Left colon (tissue), 2 donors: ENCODE measurements around the gene FOXRED2. TPM values are rescaled to one million over a fixed set of nuclear protein-coding genes. Genes with fewer than 3 reads are reported as not detected.
"Not testable (repeated sequence)": the region's sequence is repeated elsewhere in the genome, so short reads cannot be mapped to it uniquely, and the experiment has no call there.

Experiments
- ATAC-seq: fragments of 200-7000 bp; cut with Tn5 transposase; one replicate; pipeline ENCODE4 v1.9.1; 2020; ENCODE audit warnings: mild to moderate bottlenecking, moderate library complexity
- DNase-seq, 2 donors: peaks; one replicate each; pipeline ENCODE4 v3.0.0-alpha.2; 2020
- intact Hi-C, 2 donors: fragments of 100-400 bp; cut with DNase I in 1 of 2; cut with micrococcal nuclease in 1 of 2; formaldehyde crosslinking; loops; one replicate each; pipeline versions ENCODE4 v1.11.2 to v1.14.0; 2022; cut with DNase I, micrococcal nuclease
- long read RNA-seq: library from polyadenylated mRNA; unstranded; transcript quantifications from one replicate; pipeline ENCODE4 v2.0.0, GENCODE V29; 2021
- total RNA-seq, 2 donors: library from RNA; stranded (reverse); fragmentation: NEBNext Ultra II Directional; extraction: Animal tissue kit (Norgen Biotek cat#: 25700); gene quantifications; one replicate each; pipeline ENCODE4 v1.2.1, GENCODE V29; 2021
- donor health status: DM: no; HTN: no; CAD: no.
- donor health status: DM: yes; HTN: yes; CAD: no.

Gene FOXRED2
- 1 to 10 TPM; 5.3 to 5.4 TPM for total RNA-seq
- long read RNA-seq, partial matches to known transcripts = 0 of 1 reads
- long read RNA-seq, other reads (novel, unspliced or antisense) = 1 of 1 reads

DNA sequence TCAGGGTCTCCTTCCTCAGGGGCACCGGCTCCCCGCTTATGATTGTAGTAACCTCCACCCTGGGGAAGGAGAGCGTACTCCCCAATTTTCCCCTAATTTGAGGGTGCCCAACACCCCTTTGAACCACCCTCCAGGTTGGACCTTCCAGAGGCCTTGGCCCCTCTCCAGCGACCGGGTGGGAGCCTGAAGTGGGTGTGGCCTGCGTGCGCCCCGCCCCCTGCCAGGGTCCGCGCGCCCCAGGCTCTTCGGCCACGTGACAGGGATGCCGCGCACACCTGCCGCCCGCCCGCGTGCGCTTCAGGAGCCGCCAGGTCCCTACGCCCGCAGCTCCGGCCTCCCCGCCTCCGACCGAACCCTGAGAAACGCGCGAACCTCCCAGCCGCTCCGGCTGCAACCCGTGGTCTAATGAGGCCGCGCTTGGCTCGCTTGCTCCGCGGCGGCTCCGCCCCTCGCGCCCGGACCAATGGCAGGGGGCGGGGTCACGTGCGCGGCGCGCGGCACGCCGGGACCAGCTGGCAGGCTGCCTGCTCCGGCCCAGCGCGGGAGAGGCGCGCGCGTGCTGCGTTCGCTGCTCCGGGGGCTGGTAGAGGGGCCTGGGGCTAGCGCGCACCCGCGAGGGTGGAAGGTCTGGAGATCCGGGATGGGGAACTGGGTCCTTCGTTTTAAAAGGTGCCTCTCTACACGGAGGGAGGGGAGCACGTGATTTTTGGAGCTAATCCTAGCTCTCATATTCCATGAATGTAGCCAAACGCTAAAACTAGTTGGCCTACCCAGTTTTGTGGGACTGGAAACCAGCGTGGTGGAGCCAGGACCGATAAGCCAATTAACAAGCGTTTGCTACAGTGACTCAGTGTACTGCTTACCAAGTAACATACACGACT is at the start of gene FOXRED2:
FOXRED2 (minus strand) TSS at position 404 of the 881 bp plus-strand sequence. CDS start 618 bp downstream, outside the sequence.
- ATAC-seq (peak; percentile 94), DNase-seq (peak; percentile 86 to 93)
- intact Hi-C loops = no loop called here

DNA sequence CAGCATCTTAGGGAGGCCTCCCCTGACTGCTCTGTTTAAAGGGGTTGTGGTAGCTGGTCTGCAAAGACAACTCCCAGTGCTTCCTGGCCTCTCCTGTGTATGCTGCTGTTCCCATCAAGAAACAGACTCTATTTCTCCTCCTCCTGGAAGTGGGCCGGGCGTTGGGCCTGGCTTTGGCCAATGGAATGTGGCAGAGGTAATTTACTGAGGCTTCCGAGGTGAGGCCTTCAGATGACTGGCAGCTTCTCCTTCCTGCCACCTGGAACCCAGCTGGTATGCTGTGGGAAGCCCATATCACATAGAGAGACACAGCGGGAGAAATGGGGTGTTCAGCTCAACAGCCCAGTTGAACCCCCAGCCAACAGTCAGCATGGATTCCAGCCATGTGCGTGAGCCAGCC is 47.3 kb upstream of the FOXRED2 start:
- intact Hi-C loops = no loop called here
- ATAC-seq (no peak), DNase-seq (no peak)

DNA sequence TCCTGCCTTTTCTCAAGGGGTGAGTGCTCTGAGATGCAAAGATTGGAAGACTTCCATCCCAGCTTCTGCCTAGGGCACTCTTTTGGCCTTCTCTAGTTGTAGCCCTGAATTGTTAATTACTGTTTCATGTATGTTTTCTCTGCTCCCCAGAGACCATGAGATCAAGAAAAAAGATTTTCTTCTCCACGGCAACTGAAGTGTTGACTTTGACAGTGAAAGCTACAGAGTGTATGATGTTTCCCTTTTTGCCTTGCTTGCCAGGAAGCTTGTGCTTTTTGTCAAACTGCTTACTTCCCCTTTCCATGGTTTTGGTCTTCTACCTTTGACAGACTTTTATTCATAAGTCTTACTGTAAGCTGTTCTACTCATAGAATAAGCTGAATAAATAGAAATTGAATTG is 45.4 kb upstream of the FOXRED2 start:
- intact Hi-C loops = no loop called here
- no peak for DNase-seq
- ATAC-seq = no peak

DNA sequence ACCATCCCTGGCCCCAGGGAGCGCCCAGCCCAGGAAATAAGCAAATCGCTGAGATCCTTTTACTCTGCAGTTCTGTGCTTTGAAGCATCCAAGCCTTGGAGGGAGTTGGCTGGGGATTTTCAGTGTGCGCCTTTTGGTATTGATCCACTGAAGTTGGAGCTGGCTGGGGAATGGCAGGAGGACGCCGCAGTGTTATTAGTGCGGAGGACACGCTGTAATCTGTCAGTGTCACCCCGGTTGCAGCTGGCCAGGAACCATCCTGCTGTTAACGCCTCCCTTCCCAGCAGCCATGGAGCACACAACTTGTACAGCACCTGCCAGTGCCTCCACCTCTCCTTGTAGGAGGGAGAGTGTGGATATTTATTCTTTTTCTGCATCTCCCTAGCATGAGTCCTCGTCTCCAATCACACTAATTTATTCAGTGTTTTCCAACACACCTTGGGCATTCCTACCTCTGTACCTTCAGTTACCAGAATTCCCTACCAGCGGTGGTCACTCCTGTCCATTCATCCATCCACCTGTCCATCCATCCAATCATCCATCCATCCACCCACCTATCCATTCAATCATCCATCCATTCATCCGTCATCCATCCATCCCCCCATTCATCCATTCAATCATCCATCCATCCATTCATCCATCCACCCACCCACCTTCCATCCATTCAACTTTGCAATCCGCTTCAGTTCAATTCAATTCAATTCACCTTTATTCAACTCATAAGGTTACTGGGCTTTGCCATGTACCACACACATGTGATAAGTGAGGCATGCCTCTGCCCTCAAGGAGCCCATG is 44.1 kb upstream of the FOXRED2 start:
- ATAC-seq (no peak), DNase-seq (no peak)
- intact Hi-C loops = no loop called here

DNA sequence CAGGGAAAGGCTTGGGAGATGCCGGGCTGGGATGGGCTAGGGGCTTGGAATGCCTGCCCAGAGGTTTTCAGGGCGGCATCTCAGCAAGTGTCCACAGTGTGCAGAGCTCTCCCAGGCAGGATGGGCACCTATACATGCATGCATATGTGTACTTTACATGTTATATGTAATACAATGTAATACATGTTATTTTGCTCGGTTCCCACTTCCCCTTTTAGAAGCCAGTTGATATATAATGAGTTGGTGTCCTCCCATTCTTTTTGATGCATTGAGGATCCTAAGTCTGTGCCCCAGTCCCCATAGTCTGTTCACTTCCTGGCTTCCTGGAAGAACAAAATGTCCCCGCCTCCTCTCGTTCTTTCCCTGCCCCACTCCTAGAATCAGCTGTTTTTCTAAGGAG is 42.2 kb upstream of the FOXRED2 start:
- no peak for DNase-seq
- intact Hi-C loops = loop anchor here in 1 of 2 donors (10.0 kb wide), 1 partner anchor 216 kb away; no protein-coding TSS in a partner anchor
- no peak for ATAC-seq

DNA sequence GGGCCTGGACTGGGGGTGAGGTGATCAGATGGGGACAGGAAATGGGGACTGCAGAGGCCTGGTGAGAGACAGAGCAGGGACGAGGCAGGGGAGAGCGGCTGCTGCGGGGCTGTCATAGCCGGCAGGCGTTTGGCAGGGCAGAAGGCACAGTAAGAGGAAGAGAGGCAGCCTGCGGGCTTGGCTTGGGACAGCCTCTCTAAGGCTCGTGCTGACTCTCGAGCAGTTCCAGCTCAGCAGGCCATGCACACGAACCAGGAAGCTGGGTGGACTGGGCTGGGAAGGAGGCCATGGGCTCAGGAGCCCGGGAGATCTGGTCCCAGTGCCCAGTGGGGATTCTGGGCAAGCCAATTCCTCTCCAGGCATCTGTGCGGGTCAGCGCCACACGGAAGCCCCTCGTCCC is 41.8 kb upstream of the FOXRED2 start:
- DNase-seq (no peak), ATAC-seq (no peak)
- intact Hi-C loops = loop anchor here in 1 of 2 donors (10.0 kb wide), 1 partner anchor 216 kb away; no protein-coding TSS in a partner anchor

DNA sequence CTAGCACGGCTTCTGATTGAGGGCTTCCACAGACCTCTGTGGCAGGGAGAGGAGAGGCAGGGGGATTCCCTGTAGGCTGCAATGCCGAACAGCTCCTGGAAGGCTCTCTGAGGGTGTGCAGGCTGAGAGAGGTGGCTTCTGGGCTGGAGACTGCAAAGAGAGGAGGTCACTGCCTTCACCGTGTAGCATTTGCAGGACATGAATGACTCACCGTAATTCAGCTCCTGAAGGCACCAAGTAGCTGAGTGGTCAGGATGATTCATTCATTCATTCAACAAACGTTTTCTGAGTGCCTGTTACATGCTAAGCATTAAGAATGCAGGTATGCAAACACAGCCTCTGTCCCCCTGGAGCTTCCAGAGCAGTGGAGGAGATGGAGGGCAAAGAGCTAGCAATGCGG is 40.1 kb upstream of the FOXRED2 start:
- ATAC-seq (no peak), DNase-seq (no peak)
- intact Hi-C loops = loop anchor here in 1 of 2 donors (10.0 kb wide), 1 partner anchor 218 kb away; no protein-coding TSS in a partner anchor

DNA sequence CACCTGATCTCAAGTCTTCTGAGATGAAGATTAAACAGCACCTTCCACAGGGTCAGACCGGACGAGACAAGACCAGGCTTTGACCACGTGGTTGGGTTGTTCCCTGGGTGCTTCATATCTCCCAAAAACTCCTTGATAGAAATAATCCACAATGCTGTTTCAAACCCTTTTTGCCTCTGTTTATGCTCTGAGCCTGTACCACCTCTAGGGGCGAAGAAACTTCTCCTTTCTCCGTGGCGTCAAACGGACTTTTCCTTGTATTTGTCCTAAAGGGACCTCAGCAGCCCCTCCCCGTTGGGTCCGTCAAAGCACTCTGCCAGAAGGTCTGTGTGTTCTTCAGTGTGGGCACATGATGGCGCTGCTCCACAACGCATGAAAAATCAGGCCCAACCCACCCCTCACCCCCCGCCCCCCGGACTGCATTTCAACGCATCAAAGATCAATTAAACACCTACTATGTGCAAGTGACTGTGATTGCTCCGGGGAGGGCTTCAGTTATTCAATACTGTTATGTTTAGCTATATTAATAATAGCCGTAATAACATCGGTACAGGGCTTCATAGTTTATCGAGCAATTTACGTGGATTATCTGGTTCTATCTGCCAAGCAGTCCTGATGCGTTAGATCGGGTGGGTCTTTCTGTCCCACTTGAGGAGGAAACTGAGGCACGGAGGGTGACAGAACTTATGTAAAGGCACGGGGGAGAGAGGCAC is 39.4 kb upstream of the FOXRED2 start:
- ATAC-seq = peak; percentile 63
- peak in 1 of 2 donors; percentile 35 for DNase-seq
- intact Hi-C loops = loop anchor here in 1 of 2 donors (10.0 kb wide), 1 partner anchor 219 kb away; no protein-coding TSS in a partner anchor

DNA sequence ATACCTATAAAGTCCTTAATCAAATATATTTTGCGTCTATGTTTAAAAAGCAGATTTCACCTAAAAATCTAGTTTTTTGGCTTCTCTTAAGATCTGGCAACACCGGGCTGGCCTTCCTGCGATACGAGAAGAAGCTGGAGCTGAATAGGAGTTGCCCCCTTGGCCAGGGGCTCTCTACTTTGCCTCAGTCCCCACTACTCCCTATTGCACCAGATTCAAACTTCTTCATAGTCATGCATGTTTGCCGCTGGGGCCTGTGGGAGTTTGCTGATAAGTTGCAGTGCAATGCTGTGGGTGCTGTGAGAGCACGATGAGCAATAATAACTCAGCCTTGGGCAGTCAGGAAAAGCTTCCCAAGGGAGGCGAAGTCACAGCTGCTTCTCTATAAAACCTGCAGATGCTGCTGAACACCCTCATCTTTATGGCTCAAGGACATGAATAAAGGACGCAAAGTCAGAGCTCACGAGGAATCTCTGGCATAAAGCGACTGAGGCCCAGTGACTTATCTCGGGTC is 37.3 kb upstream of the FOXRED2 start:
- intact Hi-C loops = loop anchor here in 1 of 2 donors (10.0 kb wide), 1 partner anchor 221 kb away; no protein-coding TSS in a partner anchor
- ATAC-seq (no peak), DNase-seq (no peak)

DNA sequence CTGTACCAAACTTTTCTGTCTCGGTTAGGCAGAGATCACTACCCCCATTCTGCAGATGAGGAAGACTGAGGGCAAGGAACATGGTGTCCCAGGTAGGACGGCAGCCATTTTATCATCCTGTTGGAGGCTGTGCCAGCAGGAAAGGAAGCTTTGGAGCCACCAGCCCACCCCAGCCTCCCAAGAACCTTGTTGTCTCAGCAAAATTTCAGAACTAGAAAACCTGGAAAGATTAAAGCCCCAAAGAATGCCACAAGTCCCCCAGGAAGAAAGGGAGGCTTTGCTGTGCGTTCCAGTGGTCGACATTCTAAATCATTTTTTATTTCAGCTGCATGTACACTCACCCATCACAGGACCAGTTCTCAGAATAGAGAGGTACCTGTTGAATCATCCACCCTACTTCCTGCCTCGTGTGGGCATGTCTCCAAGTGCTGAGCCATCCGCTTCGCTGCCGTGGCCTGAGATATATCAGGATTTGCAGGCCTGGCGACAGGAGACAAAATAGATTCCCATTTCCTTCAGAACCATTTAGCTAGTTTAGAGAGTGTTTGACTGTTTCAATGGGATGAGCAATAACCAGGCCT is 35.1 kb upstream of the FOXRED2 start:
- no peak for DNase-seq
- no peak for ATAC-seq
- intact Hi-C loops = loop anchor here in 1 of 2 donors (10.0 kb wide), 1 partner anchor 223 kb away; no protein-coding TSS in a partner anchor

DNA sequence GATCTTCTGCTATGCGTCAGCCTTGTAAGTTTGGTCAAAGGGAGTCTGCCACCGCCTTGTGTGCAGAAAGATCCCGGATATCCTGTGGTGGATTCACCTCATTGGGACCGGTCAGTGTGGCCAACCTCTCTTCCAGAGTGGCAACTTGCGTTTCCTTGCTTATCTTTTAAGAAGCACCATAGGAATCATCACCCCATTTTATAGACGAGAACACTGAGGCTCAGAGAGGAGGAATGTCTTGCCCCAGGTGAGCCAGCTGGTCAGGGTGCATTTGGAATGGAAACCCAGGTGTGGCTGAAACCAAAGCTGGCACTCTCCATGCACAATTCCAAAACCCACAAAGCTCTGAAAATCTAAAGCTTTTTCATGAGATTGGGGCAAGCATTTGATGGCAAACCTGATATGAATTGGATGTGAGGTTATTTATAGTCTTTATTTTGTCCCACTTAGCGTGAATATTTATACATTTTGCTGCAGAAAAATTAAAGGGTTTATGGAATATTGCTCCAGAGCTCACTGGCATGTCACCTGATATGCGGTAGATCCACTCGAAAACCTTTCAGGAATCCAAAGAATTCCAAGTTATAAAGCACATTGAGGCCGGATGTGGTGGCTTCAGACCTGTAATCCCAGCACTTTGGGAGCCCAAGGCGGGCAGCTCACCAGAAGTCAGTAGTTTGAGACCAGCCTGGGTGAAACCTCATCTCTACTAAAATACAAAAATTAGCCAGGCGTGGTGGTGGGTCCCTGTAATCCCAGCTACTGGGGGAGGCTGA is 34.2 kb upstream of the FOXRED2 start:
- DNase-seq (no peak), ATAC-seq (no peak)
- intact Hi-C loops = loop anchor here in 1 of 2 donors (10.0 kb wide), 1 partner anchor 224 kb away; no protein-coding TSS in a partner anchor

DNA sequence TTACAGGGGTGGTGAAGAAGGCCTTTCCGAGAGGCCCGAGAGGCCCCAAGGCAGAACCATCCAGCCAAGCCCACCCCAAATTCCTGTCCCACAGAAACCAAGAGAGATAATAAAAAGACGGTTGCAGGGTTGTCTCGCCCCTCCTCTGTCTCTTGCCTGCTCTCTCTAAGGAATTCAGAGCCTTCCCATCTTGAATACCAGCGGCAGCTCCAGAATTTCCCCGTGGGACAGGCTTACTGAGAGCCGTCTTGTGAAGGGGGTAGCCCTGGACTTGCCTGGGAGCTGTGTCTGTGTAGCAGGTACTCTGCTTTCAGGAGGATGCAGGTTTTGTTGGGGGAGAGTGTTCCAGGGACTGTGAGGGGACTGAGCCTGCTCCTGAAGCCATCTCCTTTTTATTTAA is 31.7 kb upstream of the FOXRED2 start:
- DNase-seq (no peak), ATAC-seq (no peak)
- intact Hi-C loops = no loop called here

DNA sequence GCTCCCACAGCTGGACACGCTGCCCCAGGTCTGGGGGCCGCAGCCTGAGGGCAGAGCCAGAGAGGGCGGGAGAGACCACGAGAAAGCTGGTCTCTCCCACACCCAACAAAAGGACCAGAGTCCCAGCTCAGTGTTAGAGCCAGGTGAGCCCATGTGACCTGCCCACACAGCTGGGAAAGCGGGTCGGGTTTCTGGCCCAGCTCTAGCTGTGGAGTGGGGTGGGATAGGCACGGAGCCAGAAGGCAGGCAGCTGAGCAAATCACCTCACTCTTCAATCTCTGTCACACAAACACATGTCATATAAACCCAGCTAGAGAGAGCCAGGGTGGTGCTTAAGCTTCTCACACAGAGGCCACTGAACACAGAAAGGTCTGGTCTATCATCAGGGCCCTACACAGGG is 29.9 kb upstream of the FOXRED2 start:
- ATAC-seq (no peak), DNase-seq (no peak)
- intact Hi-C loops = no loop called here

DNA sequence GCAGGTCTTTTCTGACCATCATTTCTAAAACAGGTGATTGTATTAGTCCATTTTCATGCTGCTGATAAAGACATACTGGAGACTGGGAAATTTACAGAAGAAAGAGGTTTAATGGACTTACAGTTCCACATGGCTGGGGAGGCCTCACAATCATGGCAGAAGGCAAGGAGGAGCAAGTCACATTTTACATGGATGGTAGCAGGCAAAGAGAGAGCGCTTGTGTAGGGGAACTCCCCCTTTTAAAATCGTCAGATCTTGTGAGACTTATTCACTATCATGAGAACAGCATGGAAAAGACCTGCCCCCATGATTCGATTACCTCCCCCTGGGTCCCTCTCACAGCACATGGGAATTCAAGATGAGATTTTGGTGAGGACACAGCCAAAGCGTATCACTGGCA is 26.5 kb upstream of the FOXRED2 start:
- intact Hi-C loops, DNase-seq, ATAC-seq: not testable (repeated sequence)

DNA sequence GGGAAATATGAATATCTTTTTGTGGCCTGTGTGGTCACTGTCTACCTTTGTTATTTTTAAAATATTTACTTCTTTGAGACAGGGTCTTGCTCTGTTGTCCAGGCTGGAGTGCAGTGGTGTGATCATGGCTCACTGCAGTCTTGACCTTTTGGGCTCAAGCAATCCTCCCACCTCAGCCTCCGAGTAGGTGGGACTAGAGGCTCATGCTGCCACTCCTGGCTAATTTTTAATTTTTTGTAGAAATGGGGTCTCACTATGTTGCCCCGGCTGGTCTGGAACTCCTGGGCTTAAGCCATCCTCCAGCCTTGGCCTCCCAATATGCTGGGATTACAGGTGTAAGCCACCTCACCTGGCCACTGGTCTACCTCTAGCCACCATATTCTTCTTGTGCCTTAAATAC is 25.6 kb upstream of the FOXRED2 start:
- intact Hi-C loops = no loop called here
- DNase-seq (no peak), ATAC-seq (no peak)

DNA sequence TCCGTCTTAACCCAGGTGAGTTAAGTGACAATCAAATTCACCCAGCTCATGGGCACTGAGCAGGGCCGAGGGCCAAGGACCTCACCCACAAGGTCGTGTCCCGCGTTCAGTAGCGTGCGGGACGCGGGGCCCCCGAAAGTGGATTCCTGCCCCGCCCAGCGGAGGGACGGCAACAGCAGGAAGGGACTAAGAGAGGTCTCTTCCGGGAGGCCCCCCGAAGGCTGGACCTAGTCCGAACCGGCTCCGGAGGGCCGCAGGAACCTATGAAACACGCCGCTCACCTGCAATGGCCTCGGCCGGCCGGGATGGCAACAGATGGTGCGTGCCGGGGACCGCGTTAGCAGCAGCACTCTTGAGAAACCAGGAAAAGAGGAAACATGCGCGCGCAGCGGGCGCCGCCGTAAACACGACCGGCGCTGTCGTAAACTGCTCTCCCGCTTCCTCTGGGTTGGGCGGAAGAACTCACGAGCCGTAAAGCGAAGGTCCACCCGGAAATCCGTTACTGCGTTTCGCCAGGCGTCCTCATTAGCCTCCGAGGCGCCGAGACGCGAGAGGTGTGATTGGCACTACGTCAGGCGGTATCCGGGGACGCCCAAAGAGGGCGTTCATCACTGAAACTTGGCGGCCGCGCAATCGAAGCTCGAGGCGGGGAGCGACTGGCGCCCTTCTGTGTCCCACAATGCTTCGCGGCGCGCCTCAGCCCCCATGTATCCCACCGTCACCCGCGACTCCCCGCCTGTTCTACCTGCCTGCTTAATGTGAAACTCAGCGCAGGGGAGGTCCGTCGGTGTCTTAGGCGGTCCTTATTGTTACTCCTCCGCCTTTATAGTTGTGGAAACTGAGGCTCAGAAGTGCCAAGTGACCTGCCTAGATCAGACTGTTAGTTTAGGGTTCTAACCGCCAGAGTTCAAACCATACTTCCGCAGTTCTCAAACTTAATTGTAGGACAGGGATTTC is 22.2 kb upstream of the FOXRED2 start, which contains the start of gene EIF3D:
EIF3D (minus strand) TSS at position 372 of the 957 bp plus-strand sequence. CDS start 3,045 bp downstream, outside the sequence.
- ATAC-seq (peak; percentile 91), DNase-seq (peak; percentile 99)
- intact Hi-C loops = no loop called here
